ENCODE results near the gene RPL38.
"Not testable (repeated sequence)": the region's sequence is repeated elsewhere in the genome, so short reads cannot be mapped to it uniquely, and the experiment has no call there.

The RPL38 gene

DNA sequence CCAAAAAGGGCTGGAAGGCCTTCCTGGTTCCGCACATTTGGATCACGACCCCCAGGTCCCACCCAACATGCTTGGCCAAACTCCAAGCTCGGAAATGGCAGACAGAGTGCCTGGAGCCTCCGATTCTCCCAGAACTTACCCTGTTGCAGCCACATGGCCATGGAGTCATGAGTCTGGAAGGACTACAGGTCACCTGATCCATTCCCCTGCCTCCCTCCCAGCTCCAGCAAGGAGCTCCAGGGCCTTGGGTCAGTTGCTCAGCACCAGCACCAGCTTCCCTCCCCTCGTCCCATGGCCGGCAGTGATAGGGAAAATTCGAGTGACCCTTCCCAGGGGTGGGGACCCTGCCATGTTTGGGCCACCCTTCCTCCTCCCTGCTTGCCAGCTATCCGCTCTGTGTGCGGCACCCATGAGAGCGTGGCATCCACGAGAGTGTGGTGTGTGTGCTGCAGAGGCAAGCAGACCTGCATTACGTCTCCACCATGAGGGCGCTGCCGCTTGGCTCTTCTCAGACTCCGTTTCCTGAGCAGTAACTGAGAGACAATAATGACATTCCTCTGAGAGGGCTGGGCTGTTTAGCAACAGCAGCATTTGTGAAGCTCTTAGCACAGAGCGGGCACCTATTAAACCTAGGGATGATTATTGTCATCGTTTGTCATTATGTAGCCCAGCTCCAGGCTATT lies 21.3 kb upstream of the RPL38 start:
- no peak for TF ChIP-seq CTCF (IDR thresholded peaks at IDR 0.05; ENCODE audit: borderline replicate concordance, insufficient read depth, low read depth, low read length)
- H3K4me3 ChIP-seq (ENCODE audit: low read depth, low read length) = no peak overlapping the region

GRCh38 chr17:74183411-74183810 lies 20.1 kb upstream of the RPL38 start:
- H3K4me3 ChIP-seq (ENCODE audit: low read depth, low read length) = no peak overlapping the region
- no peak for TF ChIP-seq CTCF (IDR thresholded peaks at IDR 0.05; ENCODE audit: borderline replicate concordance, insufficient read depth, low read depth, low read length)

DNA sequence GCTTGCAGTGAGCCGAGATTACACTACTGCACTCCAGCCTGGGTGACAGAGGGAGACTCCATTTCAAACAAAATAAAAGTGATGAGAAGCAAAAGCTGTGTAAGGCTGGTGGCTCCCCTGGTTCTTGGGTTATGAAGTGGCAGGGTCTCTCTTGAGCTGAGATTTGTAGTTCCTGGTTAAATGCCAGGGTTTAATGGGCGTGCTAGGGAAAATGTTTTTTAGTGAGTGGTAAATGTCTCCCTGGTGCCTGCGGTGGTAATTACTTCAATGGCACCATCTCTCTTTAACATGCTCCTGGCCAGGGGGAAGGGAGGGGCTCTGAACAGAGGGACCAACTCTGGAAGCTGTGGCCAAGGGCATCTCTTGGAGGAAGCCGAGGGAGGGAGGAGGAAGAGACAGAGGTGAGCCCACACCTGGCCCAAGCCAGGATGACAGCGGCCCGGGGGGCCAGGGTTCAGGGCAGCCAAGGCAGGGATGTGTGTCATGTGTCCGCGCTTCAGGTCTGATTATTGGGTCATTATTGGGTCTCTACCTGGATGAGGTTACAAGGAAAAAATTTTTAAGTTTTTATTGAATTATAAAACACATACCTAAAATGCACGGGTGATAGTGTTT lies 17.8 kb upstream of the RPL38 start:
- no peak for TF ChIP-seq CTCF (IDR thresholded peaks at IDR 0.05; ENCODE audit: borderline replicate concordance, insufficient read depth, low read depth, low read length)
- no peak overlapping the region for H3K4me3 ChIP-seq (ENCODE audit: low read depth, low read length)

GRCh38 chr17:74186498-74186897 lies 17.0 kb upstream of the RPL38 start:
- TF ChIP-seq CTCF (IDR thresholded peaks at IDR 0.05; ENCODE audit: borderline replicate concordance, insufficient read depth, low read depth, low read length) = no peak

DNA sequence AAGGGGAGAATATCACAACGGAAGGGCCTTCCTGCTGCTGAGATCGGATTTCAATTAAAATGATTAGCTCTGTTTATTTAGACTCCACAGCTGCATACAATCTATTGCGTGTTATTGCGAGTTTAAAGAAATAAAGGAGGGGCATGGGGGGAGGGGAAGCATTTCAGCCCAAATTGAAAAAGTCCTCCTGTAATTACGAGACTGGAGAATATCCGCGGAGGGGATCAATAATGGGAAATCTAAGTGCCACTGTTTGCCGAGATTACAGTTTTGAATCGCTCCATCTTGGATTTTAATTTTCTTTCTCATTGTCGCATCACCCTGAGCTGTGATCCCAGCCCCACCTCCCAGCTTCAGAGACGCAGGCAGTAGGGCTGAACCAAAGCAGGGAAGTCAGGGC lies 15.7 kb upstream of the RPL38 start:
- no peak overlapping the region for H3K4me3 ChIP-seq (ENCODE audit: low read depth, low read length)

More at GRCh38 chr17:74186498-74186897, 17.0 kb upstream of the RPL38 start:
- H3K4me3 ChIP-seq (ENCODE audit: low read depth, low read length) = no peak overlapping the region

DNA sequence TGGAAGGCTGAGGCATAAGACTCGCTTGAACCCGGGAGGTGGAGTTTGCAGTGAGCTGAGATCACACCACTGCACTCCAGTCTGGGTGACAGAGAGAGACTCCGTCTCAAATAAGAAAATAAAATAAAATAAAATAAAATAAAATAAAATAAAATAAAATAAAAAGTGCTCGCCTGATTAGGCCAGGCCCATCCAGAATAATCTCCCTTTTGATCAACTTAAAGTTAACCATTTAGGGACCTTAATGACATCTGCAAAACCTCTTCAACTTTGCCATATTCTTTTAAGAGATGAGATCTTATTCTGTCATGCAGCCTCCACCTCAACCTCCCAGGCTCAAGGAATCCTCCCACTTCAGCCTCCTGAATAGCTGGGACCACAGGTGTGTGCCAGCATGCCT lies 14.8 kb upstream of the RPL38 start:
- H3K4me3 ChIP-seq (ENCODE audit: low read depth, low read length) = not testable (repeated sequence)

More for the DNA sequence above, 15.7 kb upstream of the RPL38 start:
- no peak for TF ChIP-seq CTCF (IDR thresholded peaks at IDR 0.05; ENCODE audit: borderline replicate concordance, insufficient read depth, low read depth, low read length)

DNA sequence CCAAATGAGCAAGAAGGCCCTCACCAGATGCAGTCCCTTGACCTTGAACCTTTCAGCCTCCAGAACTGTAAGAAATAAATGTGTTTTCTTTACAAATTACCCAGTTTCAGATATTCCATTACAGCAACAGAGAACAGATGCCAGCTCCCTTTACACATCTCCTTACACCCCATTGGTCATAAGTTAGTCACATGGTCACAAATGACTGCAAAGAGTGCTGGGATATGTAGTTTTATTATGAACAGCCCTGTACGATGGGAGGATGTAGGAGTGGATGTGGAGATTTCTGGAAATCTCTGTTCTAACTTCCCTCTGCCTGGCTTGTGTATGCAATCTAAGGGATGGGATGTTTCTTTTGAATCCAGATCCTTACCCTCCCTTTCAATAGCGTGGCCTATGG lies 13.3 kb upstream of the RPL38 start:
- TF ChIP-seq CTCF (IDR thresholded peaks at IDR 0.05; ENCODE audit: borderline replicate concordance, insufficient read depth, low read depth, low read length) = no peak
- H3K4me3 ChIP-seq (ENCODE audit: low read depth, low read length) = no peak overlapping the region
